Gastroesophageal sphincter (tissue), 3 donors: ENCODE results near the gene RFLNA.

Experiments
- POLR2AphosphoS5 ChIP-seq: sonication (generic); formaldehyde crosslinking; IDR thresholded peaks from one replicate; pipeline ENCODE4 v1.6.1; 2017; ENCODE audit warnings: antibody characterized with exemption
- TF ChIP-seq, protein P1 (sequence below), 4 experiments: fragments of 200-600 bp in 2 of 4; fragments of 450-650 bp in 2 of 4; sonication (generic) in 1 of 4; IDR thresholded peaks; one replicate each; pipeline ENCODE4 v1.5.1; 2017 to 2019; ENCODE audit warnings: antibody characterized with exemption in 4 of 4, mild to moderate bottlenecking in 2 of 4, moderate library complexity in 2 of 4

DNA sequence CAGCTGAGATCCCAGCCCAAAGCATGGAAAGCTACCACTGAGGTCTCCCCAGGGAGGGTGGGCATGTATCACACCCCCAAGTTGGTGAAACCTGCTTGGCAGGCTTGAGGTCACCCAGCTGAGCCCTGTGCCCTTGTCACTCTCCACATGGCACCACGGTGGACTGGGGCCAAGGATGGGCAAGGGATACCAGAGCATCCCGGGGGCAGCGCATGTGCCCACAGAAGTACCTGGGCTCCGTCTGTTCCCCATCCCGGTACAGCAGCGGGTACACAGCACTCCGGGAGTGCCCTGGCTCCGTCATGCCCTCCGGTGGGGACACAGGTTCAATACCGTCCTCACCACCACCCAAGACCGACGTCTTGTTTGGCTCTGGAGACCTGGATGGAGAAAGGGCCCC lies 38.0 kb downstream of the RFLNA start:
- TF ChIP-seq, protein P1, sequence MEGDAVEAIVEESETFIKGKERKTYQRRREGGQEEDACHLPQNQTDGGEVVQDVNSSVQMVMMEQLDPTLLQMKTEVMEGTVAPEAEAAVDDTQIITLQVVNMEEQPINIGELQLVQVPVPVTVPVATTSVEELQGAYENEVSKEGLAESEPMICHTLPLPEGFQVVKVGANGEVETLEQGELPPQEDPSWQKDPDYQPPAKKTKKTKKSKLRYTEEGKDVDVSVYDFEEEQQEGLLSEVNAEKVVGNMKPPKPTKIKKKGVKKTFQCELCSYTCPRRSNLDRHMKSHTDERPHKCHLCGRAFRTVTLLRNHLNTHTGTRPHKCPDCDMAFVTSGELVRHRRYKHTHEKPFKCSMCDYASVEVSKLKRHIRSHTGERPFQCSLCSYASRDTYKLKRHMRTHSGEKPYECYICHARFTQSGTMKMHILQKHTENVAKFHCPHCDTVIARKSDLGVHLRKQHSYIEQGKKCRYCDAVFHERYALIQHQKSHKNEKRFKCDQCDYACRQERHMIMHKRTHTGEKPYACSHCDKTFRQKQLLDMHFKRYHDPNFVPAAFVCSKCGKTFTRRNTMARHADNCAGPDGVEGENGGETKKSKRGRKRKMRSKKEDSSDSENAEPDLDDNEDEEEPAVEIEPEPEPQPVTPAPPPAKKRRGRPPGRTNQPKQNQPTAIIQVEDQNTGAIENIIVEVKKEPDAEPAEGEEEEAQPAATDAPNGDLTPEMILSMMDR (IDR thresholded peaks at IDR 0.05) = no peak
- no peak for TF ChIP-seq POLR2AphosphoS5
